Measurements from ENCODE around the gene PLXNC1.

PLXNC1 gene

DNA sequence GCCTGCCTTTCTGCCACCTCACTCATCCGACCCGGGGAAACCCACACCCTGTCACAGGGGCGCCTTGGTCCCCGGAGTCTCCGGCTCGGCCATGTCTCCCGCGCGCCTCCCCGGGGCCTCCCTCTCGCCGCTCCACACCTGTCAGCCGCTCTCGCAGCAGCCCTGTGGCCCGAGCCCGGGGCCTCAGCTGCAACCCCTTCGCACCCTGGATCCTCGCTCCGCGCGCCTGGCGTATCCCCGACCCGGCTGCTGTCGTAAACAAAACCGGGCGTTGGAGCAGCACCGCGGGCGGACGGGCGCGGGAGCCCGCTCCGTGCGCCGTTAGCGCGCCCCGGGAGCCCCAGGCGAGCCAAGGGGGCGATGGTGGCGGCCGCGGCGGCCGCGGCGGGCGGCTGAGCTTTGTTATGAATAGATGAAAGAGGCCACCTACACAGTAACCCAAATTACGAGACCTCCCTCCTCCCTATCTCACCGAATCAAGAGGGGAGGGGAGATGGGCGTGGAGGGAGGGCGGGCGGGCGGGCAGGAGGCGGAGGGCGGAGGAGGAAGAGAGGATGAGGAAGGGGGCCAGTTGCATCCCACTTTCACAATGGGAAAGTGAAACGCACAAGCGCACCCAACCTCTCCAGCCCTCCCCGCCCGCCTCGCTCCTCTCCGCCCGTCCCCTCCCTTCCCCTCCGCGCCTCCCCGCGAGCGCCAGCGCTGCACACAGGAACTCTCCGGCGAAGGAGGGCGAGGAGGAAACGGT is at the start of gene PLXNC1:
TSS of gene PLXNC1 (plus strand) at position 587 of the 748 bp plus-strand sequence. CDS start 395 bp downstream, outside the sequence.
- DNase-seq (ENCODE audit: low read depth in 3 of 3) = peak in 2 of 3 experiments; percentile 38 to 67

DNA sequence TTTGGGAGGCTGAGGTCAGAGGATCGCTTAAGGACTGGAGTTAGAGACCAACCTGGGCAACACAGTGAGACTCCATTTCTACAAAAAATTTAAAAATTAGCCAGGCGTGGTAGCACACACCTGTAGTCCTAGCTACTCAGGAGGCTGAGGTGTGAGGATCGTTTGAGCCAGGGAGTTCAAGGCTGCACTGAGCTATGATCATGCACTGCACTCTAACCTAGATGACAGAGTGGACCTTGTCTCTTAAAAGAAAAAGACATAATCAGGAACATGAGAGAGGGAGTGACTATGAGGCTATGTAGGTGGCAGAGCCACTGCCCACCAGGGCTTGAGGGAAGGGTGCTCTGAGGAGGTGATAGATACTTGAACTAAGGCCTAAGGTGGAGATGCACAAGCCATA is 49.2 kb upstream of the PLXNC1 start:
- no peak for DNase-seq (ENCODE audit: low read depth in 3 of 3)

DNA sequence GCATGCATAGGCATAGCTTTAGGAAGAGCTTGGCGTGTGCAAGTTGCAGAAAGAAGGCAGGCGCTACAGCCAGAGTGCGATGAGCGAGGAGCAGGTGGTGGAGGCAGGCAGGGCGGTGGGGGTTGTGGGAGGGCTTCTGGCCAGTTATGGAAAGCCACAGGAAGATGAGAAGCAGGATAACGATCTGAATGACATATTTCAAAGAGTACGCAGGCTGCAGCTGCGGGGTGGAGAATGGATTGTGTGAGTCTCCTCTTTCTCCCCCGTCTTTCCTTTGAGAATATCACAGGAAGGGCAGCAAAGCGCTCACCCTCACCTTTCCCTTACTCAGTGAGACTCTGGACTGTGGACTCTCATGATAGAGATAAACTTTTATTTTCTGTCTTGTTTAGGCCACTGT is 48.7 kb upstream of the PLXNC1 start:
- no peak for DNase-seq (ENCODE audit: low read depth in 3 of 3)

DNA sequence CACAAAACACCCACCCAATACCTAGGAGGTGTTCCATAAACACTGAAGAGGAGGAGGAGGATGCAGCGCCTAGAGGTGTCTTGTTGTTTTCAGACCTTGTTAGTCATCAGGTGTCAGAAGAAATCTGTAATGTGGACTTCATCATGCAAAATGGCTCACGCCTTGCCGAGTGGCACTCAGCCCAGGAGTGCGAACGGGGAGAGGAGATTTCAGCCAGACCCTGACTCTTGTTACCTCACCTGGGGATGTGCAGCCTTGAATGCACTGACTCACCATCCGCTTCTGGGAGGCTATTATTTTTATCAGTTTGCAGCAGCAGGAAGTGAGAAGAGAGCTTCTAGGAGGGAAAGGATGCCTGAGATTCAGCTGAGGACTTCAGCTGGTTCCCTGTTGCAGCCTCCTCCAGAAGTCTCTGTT is 48.2 kb upstream of the PLXNC1 start:
- DNase-seq (ENCODE audit: low read depth in 3 of 3) = no peak

DNA sequence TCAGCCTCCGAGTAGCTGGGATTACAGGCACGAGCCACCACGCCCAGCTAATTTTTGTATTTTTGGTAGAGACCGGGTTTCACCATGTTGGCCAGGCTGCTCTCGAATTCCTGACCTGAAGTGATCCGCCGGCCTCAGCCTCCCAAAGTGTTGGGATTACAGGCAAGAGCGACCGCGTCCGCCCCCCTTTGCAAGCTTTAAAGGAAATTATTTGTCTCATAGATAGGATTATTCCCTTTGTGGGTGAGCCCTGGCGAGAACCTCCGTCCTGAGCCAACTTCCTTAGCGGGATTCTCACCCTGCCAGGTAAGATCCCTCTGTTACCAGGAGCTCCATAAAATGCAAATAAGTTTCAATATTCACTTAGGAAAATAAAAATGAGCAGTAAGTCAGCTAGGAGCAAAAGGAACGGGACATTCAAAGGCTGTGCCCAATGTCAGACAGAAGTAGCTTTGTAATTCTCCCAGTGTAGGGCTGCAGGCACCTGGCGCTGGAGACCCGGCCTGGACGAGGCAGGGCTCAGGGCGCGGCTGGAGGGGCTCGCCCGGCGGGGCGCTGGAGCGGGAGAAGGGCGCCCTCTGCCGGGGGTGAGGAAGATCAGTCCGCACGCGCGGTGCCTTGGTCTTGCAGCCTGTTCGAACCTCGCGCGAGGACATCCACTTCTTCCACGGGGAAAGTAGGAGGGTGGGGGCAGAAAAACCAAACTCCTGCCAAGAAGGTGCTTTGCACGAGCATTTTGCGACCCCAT is 47.2 kb upstream of the PLXNC1 start:
- peak; percentile 60 to 73 (median 70) for DNase-seq (ENCODE audit: low read depth in 3 of 3)

DNA sequence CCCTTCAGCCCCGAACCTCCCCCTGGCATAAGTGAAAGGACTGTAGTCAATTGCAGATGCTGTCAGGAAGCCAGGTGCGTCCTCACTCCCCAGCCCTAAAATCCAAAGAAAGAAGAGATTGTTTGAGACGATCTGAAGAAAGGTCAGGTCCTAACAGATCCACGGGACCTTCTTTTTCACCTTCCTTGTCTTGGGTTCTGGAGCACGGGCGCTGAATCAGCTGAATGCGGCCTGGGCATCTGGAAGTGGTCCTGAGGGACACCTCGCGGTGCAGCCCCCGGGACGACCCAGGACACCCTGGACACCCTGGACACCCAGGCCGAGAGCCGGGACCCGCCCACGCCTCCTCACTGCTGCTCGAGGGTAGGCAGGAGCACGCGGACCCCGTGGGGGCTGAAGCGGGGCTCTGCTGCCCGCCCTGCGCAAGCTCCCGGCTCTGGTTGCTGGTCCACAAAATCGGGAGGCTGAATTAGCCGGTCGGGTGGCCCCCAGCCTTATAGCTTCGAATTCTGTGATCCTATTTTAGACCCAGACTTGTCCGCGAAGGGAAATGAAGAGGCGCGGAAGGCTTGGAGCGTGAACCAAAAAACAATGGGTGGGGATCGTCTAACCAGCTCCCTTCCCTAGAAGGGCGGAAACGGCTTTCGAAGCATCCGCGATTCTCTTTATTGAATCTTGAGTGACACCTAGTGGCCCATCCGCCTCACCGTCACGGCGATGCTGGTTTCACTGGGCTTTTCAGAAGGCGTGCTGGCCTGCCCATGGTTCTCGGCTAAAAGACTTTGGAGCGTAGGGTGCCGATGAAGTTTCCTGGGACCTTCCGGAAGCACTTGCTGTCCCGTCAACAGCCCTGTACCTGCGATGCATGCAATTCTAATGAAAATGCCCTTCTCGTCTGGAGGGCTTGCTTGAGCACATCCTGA is 46.4 kb upstream of the PLXNC1 start:
- peak; percentile 73 to 82 (median 82) for DNase-seq (ENCODE audit: low read depth in 3 of 3)

DNA sequence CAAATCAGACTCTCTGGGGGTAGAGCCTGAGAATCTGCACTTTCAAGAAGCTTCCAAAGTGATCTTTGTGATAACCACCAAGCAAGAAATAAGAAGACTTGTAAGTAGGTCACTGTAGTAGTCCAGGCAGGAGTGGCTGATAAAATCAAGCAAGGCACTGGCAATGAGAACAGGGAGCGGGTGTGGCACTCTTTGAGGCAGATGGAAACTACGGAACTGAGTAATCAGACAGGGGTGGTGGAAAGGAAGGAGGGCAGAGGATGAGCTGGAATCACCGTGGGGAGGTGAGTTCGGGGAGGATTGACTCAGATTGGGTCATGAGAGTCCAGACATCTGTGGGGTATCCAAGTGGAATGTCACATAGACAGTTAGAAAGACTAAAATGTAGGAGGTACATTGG is 44.4 kb upstream of the PLXNC1 start:
- DNase-seq (ENCODE audit: low read depth in 3 of 3) = no peak

DNA sequence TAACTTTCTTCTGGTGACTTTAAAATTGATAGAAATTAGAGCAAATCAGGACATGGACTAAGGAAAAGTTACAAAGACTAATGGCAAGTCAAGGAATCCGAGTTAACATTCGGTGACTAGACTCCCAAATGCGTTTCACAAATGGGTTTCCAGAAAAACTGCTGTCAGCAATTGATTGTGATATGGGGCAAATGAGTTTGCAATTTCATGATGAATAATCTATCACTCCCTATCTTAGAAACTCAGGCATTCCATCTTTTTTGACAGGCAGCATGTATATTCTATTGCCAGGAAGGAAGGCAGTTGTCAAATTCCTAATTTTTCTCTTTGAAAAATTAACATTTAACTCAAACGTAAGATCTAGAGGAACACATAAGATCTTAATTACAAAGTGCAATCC is 40.5 kb upstream of the PLXNC1 start:
- DNase-seq (ENCODE audit: low read depth in 3 of 3) = no peak

DNA sequence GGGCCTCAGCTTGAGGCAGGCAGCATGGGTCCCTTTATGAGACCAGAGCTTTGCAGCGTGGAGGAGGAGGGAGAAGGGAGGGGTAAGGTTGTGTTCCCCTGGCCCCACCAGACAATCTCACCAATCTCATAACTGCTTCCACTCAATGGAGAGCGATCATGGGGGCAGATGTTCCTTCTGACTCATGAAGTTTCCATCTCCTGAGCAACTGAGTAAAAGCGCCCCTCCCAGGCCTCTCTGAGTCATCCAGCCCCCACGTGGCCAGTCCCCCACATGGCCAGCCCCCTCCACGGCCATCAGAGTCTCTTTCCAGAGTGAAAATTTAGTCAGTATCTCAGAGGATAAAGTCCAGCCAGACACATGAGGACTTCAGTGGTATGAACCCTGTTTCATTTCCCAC is 39.2 kb upstream of the PLXNC1 start:
- peak; percentile 19 to 63 (median 35) for DNase-seq (ENCODE audit: low read depth in 3 of 3)

DNA sequence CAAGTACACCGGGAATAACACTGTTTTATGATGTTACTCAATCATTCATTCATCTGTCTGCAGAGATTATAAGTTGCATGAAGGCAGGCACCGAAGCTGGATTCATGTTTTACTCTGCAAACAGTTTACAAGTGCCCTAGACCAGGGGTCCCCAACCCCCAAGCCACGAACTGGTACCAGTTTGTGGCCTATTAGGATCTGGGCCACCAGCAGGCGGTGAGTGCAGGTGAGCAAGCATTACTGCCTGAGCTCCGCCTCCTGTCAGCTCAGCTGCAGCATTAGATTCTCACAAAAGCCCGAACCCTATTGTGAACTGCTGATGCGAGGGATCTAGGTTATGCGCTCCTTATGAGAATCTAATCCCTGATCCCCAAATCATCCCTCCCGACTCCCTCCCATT is 38.1 kb upstream of the PLXNC1 start:
- DNase-seq (ENCODE audit: low read depth in 3 of 3) = no peak

DNA sequence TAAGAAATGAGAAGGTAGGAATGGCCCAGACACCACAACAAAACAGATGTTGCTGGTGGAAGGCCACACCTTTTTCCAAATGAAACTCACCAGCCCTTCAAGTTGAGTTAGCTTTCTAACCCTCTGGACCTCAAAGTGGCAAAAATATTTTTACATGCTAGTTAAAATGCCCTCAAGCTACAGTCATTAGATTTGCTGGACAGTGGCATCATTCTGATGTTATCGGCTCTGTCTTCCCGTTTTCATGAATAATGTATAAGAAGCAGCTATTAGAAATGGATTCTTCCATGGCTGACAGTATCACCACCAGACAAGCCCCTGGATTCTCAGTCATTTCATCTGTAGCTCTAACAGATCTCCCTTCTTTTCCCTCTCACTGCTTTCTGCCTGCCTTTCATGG is 37.1 kb upstream of the PLXNC1 start:
- DNase-seq (ENCODE audit: low read depth in 3 of 3) = no peak

DNA sequence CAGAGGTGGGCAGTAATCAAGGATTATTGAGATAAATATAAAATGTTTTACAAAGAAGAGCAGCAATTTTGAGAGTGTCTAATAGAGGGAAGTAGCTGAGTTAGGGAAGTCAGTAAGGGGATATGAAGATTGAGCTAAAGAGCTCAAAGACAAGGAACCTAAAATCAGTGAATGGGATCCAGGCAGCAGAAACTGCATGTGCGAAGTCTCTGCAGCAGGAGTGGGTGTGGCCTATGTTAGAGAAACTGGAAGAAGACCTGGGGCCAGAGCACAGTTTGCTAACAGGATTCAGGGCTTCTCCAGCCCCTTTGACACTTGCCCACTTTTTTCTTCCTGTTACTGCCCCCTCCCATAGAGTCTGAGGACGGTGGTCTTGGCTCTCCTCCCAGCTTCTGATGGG is 36.3 kb upstream of the PLXNC1 start:
- no peak for DNase-seq (ENCODE audit: low read depth in 3 of 3)

DNA sequence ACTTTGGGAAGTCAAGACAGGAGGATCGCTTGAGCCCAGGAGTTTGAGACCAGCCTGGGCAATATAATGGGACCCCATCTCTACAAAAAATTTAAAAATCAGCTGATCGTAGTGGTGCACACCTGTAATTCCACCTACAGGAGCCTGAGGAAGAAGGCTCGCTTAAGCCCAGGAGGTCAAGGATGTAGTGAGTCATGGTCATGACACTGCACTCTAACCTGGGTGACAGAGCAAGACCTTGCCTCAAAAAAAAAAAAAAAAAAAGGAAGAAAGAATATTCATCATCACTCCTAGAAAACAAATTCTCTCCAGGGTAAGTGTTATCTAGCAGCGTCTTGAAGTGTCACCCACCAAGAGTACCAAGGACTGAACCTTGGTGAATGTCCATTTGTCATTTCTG is 34.2 kb upstream of the PLXNC1 start:
- no peak for DNase-seq (ENCODE audit: low read depth in 3 of 3)

DNA sequence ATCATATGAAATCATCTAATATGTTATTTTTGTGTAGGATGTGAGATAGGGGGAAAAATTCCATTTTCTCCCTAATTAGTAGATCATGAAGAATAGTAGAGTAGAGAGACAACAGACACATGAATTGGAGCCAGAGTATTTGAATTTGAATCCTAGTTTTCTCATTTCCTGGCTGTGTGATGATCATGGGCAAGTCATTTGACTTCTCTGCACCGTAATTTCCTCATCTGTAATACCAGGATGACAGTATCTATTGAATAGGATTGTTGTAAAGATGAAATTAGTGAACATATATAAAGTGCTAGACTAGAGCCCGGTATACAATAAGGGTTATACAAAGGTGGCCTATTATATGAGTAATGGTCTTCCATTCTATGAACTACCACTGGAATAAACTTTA is 32.2 kb upstream of the PLXNC1 start:
- DNase-seq (ENCODE audit: low read depth in 3 of 3) = no peak

DNA sequence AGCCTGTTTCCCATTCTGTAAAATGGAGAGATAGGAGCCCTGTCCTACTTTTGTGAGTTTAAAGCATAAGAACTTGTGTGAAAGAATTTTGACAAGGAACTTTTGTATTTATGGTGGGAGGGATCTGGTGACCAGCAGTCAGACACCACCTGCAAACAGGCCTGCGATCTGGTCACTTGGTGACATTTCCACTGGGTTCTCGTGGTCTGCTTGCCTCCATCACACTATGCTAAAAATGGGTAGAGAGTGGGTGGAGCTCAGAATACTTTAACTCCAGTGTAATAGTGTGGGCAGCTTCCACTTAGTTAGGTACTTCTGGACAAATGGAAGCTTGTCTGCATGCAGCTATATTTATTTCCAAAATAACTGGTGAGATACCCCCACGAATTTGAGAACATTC is 26.5 kb upstream of the PLXNC1 start:
- DNase-seq (ENCODE audit: low read depth in 3 of 3) = no peak

DNA sequence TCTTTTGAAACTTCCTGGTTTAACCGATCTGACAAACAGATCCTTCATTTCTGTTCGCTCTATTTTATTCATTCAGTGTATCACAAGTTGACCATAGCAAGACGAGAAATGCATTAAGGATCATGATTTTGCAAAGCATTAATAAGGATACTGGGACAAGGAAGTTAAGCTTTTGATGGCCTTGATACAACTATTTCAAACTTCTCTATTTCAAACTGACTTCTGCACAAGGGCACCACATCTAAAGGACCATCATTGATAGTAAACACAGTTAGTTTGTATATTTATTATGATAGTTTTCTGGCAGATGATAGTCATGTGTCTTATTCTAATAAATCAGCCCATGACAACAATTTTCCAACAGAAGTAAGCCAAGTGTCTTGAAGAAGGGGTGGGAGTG is 25.8 kb upstream of the PLXNC1 start:
- DNase-seq (ENCODE audit: low read depth in 3 of 3) = no peak

DNA sequence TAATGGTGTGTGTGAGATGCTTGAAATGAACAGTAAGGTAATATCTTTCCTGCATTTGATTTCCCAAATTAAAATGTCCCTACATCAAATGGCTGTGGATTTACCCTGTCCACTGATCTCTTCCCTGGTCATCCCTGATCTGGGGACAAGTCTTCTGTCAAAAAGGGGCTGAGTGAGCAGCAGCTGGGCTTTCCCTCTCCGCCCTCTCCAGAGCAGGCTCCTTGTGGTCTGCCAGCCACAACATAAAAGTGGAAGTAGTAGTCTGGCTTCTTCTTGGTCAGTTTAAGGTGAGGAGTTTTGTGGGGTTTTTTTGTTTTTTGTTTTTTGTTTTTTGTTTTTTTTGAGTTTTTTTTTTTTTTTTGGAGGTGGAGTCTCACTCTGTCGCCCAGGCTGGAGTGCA is 25.2 kb upstream of the PLXNC1 start:
- no peak for DNase-seq (ENCODE audit: low read depth in 3 of 3)

DNA sequence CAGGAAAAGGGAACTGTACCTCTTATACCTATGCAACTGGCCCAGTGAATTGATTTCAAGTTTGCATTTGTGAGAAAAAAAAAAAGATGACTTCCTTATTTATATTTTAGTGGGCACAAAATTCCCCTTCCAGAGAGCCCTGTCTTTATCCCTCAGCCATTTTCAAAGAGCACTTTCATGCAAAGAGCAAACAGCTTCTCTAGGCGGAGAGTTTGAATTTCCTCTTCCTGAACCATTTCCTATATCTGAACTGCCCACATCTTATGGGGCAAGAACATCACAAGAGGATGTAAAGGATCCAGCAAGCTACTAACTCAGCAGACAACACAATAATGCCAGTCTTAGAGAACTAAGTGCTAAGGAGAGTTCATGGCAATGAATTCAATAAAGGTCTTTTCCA is 22.3 kb upstream of the PLXNC1 start:
- no peak for DNase-seq (ENCODE audit: low read depth in 3 of 3)

DNA sequence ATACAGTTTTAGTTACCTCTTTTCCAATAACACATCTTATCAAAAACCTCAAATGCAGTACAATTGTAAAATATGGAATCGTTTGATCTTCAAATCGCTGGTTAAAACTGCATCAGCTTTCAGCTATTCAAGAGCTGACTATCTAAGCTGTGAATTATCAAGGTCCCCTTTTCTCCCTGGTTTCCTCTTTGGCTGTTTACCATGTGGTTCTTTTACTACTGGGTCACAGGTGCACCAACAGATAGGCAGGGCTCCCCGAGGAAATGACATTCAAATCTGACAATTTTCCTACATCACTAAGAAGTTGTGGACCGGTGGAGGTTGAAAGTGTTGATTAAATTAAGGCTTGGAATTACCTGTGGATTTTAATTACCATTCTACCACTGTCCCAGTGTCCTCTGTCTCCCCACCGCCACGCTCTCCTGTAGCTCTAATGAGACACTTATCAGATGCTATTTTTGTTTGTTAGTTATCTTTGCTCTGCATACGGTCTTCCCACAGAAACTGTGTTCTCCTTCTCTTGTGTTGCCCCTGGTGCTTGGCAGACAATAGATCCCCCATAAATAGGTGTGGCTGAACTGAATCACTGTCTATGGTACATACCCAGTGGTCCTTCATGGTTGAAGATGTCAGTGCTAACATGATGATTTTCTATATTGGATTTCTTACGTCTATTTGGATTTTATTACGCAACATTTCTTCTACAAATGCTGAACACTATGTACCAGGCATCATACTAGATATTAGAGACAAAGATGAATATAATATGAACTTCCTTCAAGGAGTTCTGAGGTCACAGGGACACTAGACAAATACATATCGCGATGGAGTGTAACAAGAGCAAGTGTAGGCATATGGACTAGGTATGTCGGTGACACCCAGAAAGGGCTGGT is 20.9 kb upstream of the PLXNC1 start:
- no peak for DNase-seq (ENCODE audit: low read depth in 3 of 3)

DNA sequence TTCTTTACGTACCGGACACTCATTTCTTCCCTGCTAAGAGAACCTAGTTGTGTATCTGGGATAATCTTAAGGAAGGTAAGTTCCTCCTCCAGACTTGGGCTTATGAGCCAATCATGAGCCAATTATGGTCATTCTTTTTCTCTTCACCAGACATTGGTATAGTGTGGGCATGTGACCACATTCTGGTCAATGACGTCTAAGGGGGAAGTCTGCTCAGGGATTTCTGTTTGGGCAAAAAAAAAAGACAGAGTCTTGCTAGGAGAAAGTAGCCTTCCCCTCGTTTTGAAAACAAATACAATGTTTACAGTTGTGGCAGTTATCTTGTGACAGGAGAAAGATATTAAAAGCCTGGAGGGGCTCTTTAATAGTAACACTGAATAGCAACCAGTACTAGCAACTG is 20.1 kb upstream of the PLXNC1 start:
- no peak for DNase-seq (ENCODE audit: low read depth in 3 of 3)
